HepG2 (cell line): Measurements from ENCODE around the gene ATG9A. TPM values are rescaled to one million over a fixed set of nuclear protein-coding genes. Genes with fewer than 3 reads are reported as not detected.

Source experiments
- GATAD1 ChIP-seq: IDR thresholded peaks from 2 replicates; pipeline ENCODE4 v1.6.1; 2016; ENCODE audit warnings: missing genetic modification reagents, missing compliant biosample characterization
- HMG20B ChIP-seq: conservative IDR thresholded peaks from 2 replicates; pipeline ENCODE4 v1.6.1; 2016; ENCODE audit warnings: missing genetic modification reagents, missing compliant biosample characterization
- KLF12 ChIP-seq: sonication (generic); formaldehyde crosslinking; IDR thresholded peaks from 2 replicates; pipeline ENCODE4 v1.4.0; 2020; ENCODE audit warnings: missing genetic modification reagents, borderline replicate concordance
- MED13 ChIP-seq: sonication (generic); formaldehyde crosslinking; IDR thresholded peaks from 2 replicates; pipeline ENCODE4 v1.5.0; 2020; ENCODE audit warnings: missing genetic modification reagents
- MIER3 ChIP-seq: IDR thresholded peaks from 2 replicates; pipeline ENCODE4 v1.6.1; 2016; ENCODE audit warnings: missing compliant biosample characterization, borderline replicate concordance
- PRPF4 ChIP-seq: fragments of 200-400 bp; formaldehyde crosslinking; IDR thresholded peaks from 2 replicates; pipeline ENCODE4 v1.6.1; 2016; ENCODE audit warnings: low read length, low read depth; ENCODE audit not compliant: poor library complexity, severe bottlenecking
- RBM39 ChIP-seq: fragments of 200-400 bp; formaldehyde crosslinking; IDR thresholded peaks from one replicate; pipeline ENCODE4 v1.6.1; 2018; ENCODE audit warnings: antibody characterized with exemption, mild to moderate bottlenecking, low read depth, low read length; ENCODE audit not compliant: poor library complexity, severe bottlenecking
- SALL1 ChIP-seq: sonication (generic); formaldehyde crosslinking; IDR thresholded peaks from 2 replicates; pipeline ENCODE4 v1.8.0; 2022; ENCODE audit warnings: mild to moderate bottlenecking, missing genetic modification reagents
- SETDB1 ChIP-seq: sonication (generic); formaldehyde crosslinking; IDR thresholded peaks from 2 replicates; pipeline ENCODE4 v1.5.1; 2020; ENCODE audit warnings: missing genetic modification reagents, mild to moderate bottlenecking, borderline replicate concordance
- SIN3A ChIP-seq: IDR thresholded peaks from 2 replicates; pipeline ENCODE4 v1.6.1; 2011; ENCODE audit warnings: low read depth, mild to moderate bottlenecking, control low read depth, low read length, borderline replicate concordance
- SKI ChIP-seq: fragments of 450-650 bp; IDR thresholded peaks from one replicate; pipeline ENCODE4 v1.6.1; 2018; ENCODE audit warnings: mild to moderate bottlenecking; ENCODE audit not compliant: partially characterized antibody
- STAG1 ChIP-seq: sonication (generic); formaldehyde crosslinking; IDR thresholded peaks from 2 replicates; pipeline ENCODE4 v1.4.0; 2020; ENCODE audit warnings: missing genetic modification reagents
- TEAD3 ChIP-seq: optimal IDR thresholded peaks from 2 replicates; pipeline ENCODE3; 2016; ENCODE audit warnings: borderline replicate concordance
- ZBTB1 ChIP-seq: sonication (generic); formaldehyde crosslinking; IDR thresholded peaks from 2 replicates; pipeline ENCODE4 v1.4.0; 2020; ENCODE audit warnings: missing genetic modification reagents, borderline replicate concordance
- ZNF160 ChIP-seq: sonication (generic); formaldehyde crosslinking; IDR thresholded peaks from 2 replicates; pipeline ENCODE4 v1.8.0; 2022; ENCODE audit warnings: mild to moderate bottlenecking, inconsistent platforms, missing genetic modification reagents
- ZNF280B ChIP-seq: sonication (generic); formaldehyde crosslinking; IDR thresholded peaks from 2 replicates; pipeline ENCODE4 v1.5.0; 2020; ENCODE audit warnings: missing genetic modification reagents, mild to moderate bottlenecking, borderline replicate concordance
- ZNF354B ChIP-seq: sonication (generic); formaldehyde crosslinking; IDR thresholded peaks from 2 replicates; pipeline ENCODE4 v1.8.0; 2022; ENCODE audit warnings: mild to moderate bottlenecking, missing genetic modification reagents
- ZNF546 ChIP-seq: sonication (generic); formaldehyde crosslinking; conservative IDR thresholded peaks from 2 replicates; pipeline ENCODE4 v1.8.1; 2023; ENCODE audit warnings: mild to moderate bottlenecking, missing genetic modification reagents
- polyA plus RNA-seq, 8 experiments: library from polyadenylated mRNA; depleted of rRNA in 3 of 8; stranded (reverse) in 7 of 8; unstranded in 1 of 8; fragments of >200 nt; fragmentation: Illumina TruSeq in 4 of 8; extraction: Trizol in 4 of 8; gene quantifications; 2 replicates each; pipeline versions ENCODE4 v1.2.1 to v1.2.3, GENCODE V29; 2011 to 2016; ENCODE audit warnings: low read depth in 4 of 8, missing spikeins in 1 of 8, mixed read lengths in 1 of 8; ENCODE audit not compliant: insufficient read depth in 1 of 8
- total RNA-seq, 5 experiments: library from RNA; depleted of rRNA; stranded (reverse); fragments of >200 nt; fragmentation: Illumina TruSeq; extraction: Trizol; gene quantifications; 2 replicates each; pipeline ENCODE4 v1.2.3, GENCODE V29; 2016; ENCODE audit warnings: low read depth in 1 of 5
- TF ChIP-seq, protein P1 (sequence below): sonication (generic); formaldehyde crosslinking; IDR thresholded peaks from 2 replicates; pipeline ENCODE4 v1.4.0; 2020; ENCODE audit warnings: missing genetic modification reagents, mild to moderate bottlenecking, borderline replicate concordance
- TF ChIP-seq, protein P2 (sequence below): sonication (generic); formaldehyde crosslinking; IDR thresholded peaks from 2 replicates; pipeline ENCODE4 v1.4.0; 2020; ENCODE audit warnings: mild to moderate bottlenecking, missing genetic modification reagents, borderline replicate concordance

The ATG9A gene
- total and polyA plus RNA-seq, 2 of the 13 experiments (the other 11 are each of a cell fraction or from before 2014, with no cell fraction given): 35.0 to 131 TPM

GRCh38 chr2:219245148-219245898, 15.9 kb upstream of the ATG9A start, which contains the start of the genes GLB1L and STK16 (continued):
- TF ChIP-seq, protein P1, sequence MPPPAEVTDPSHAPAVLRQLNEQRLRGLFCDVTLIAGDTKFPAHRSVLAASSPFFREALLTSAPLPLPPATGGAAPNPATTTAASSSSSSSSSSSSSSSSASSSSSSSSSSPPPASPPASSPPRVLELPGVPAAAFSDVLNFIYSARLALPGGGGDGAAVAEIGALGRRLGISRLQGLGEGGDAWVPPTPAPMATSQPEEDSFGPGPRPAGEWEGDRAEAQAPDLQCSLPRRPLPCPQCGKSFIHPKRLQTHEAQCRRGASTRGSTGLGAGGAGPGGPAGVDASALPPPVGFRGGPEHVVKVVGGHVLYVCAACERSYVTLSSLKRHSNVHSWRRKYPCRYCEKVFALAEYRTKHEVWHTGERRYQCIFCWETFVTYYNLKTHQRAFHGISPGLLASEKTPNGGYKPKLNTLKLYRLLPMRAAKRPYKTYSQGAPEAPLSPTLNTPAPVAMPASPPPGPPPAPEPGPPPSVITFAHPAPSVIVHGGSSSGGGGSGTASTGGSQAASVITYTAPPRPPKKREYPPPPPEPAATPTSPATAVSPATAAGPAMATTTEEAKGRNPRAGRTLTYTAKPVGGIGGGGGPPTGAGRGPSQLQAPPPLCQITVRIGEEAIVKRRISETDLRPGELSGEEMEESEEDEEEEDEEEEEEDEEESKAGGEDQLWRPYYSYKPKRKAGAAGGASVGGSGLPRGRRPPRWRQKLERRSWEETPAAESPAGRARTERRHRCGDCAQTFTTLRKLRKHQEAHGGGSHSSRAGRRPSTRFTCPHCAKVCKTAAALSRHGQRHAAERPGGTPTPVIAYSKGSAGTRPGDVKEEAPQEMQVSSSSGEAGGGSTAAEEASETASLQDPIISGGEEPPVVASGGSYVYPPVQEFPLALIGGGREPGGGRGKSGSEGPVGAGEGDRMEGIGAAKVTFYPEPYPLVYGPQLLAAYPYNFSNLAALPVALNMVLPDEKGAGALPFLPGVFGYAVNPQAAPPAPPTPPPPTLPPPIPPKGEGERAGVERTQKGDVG (CRISPR knock-in tag): peak; percentile 94
- peak; percentile 98 for TF ChIP-seq ZNF280B (CRISPR knock-in tag)
- TF ChIP-seq ZNF354B (CRISPR knock-in tag): no peak
- no peak for TF ChIP-seq SETDB1 (CRISPR knock-in tag)
- no peak; the same call in 1 of the 2 replicates for TF ChIP-seq STAG1
- peak; percentile 36 for TF ChIP-seq SKI
- TF ChIP-seq SALL1: peak; percentile 86
- TF ChIP-seq TEAD3: peak; percentile 86
- TF ChIP-seq RBM39: peak; percentile 90
- peak; percentile 98 for TF ChIP-seq SIN3A
- peak; percentile 85; the same call in 1 of the 2 replicates for TF ChIP-seq MIER3
- peak; percentile 99 for TF ChIP-seq GATAD1
- TF ChIP-seq, protein P2, sequence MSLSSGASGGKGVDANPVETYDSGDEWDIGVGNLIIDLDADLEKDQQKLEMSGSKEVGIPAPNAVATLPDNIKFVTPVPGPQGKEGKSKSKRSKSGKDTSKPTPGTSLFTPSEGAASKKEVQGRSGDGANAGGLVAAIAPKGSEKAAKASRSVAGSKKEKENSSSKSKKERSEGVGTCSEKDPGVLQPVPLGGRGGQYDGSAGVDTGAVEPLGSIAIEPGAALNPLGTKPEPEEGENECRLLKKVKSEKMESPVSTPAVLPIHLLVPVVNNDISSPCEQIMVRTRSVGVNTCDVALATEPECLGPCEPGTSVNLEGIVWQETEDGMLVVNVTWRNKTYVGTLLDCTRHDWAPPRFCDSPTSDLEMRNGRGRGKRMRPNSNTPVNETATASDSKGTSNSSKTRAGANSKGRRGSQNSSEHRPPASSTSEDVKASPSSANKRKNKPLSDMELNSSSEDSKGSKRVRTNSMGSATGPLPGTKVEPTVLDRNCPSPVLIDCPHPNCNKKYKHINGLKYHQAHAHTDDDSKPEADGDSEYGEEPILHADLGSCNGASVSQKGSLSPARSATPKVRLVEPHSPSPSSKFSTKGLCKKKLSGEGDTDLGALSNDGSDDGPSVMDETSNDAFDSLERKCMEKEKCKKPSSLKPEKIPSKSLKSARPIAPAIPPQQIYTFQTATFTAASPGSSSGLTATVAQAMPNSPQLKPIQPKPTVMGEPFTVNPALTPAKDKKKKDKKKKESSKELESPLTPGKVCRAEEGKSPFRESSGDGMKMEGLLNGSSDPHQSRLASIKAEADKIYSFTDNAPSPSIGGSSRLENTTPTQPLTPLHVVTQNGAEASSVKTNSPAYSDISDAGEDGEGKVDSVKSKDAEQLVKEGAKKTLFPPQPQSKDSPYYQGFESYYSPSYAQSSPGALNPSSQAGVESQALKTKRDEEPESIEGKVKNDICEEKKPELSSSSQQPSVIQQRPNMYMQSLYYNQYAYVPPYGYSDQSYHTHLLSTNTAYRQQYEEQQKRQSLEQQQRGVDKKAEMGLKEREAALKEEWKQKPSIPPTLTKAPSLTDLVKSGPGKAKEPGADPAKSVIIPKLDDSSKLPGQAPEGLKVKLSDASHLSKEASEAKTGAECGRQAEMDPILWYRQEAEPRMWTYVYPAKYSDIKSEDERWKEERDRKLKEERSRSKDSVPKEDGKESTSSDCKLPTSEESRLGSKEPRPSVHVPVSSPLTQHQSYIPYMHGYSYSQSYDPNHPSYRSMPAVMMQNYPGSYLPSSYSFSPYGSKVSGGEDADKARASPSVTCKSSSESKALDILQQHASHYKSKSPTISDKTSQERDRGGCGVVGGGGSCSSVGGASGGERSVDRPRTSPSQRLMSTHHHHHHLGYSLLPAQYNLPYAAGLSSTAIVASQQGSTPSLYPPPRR: peak; percentile 77
- no peak for TF ChIP-seq ZBTB1 (CRISPR knock-in tag)
- TF ChIP-seq MED13 (CRISPR knock-in tag): peak; percentile 77; the same call in 1 of the 2 replicates
- peak; percentile 65; the same call in 1 of the 2 replicates for TF ChIP-seq ZNF546
- TF ChIP-seq ZNF160 (CRISPR knock-in tag): peak; percentile 47; the same call in 1 of the 2 replicates
- no peak for TF ChIP-seq PRPF4
- peak; percentile 42 for TF ChIP-seq HMG20B (CRISPR knock-in tag)
- TF ChIP-seq KLF12: peak; percentile 79
